GM21381 (cell line): ENCODE results near the gene MRPS22.
A peak's percentile ranks its signal among the peaks of the same experiment; 100 is the strongest.

Experiments used
- ATAC-seq: cut with Tn5 transposase; IDR thresholded peaks from one replicate; pipeline ENCODE4 v1.9.1; 2021; ENCODE audit warnings: mild to moderate bottlenecking, moderate library complexity; ENCODE audit not compliant: unreplicated experiment

MRPS22 gene

DNA sequence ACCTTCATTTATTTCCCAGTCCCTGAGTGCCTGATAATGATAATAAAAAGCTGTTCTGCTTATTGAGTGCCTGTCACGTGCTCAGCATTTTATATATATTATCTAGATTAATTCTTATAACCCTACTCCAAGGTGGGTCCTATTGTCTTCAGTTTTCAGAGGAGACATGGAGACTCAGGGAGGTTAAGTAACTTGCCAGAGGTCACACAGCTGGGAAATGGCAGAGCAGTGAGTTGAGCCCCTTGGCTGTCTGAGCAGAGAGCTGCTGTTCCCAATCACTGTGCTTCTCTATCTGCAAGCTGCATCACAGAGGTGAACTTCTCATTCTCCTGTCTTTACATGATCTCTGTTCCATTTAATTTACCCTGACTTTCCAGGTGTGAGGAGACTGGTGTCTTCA is 32.3 kb upstream of the MRPS22 start:
- no peak for ATAC-seq

DNA sequence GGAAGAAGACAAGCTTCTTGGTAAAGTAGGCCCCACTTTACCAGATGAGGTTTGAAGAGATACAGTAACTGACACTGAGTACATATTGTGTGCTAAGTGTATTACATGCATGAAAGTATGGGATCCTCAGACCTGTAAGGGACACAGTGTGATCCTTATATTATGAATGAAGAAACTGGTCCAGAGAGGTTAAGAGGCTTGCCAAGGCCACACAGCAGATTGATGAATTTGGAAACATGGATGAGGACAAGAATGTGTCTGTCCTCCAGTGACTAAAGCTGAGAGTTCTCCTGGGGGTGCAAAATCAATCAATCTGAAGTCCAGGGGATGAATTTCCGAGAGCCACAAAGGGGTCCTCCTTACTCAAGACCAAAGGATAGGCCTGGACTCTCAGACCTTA is 31.4 kb upstream of the MRPS22 start:
- no peak for ATAC-seq

DNA sequence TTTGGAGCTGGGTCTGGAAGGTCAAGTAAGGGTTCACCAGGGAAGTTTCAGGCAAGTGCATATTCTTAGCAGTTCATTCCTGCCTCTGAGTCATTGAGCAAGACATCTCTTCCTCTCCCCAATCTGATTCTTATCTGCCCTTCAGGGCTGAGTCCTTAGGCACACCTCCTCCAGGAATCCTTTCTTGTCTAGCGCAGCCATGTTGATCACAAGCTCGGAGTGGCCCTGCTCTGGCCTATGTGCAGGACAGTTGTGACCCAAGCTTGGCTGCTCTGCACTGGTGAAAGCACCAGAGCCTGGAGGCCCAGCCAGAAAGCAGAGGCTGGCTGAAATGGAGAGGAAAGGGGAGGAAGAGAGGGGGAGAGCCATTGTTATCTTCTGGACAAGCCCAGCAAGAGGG is 30.9 kb upstream of the MRPS22 start:
- no peak for ATAC-seq

GRCh38 chr3:139313921-139314320 is 29.9 kb upstream of the MRPS22 start:
- ATAC-seq, result no peak

DNA sequence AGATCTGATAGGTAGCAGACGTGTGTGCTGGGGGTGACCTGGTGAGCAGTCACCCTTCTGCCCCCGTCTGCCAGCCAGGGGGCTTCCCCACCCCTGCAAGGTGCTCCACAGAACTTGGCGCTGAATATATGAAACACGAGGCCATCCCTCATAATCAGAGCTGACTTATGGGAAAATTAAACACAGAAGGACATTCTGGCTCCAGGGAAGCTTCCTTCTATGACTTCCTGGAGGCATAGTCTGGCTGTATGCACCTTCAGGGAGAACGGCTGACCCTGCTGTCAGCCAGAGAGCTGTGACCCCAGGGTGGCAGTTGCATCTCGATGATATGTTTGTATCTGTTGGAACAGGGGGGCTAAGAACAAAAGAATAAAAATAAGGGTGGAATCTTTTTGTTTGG is 26.6 kb upstream of the MRPS22 start:
- no peak for ATAC-seq

- ATAC-seq, result no peak
Measured at GRCh38 chr3:139317660-139318430, 26.0 kb upstream of the MRPS22 start.

GRCh38 chr3:139318431-139318816 is 25.4 kb upstream of the MRPS22 start:
- ATAC-seq, result no peak

GRCh38 chr3:139318826-139319225 is 25.0 kb upstream of the MRPS22 start:
- no peak for ATAC-seq

DNA sequence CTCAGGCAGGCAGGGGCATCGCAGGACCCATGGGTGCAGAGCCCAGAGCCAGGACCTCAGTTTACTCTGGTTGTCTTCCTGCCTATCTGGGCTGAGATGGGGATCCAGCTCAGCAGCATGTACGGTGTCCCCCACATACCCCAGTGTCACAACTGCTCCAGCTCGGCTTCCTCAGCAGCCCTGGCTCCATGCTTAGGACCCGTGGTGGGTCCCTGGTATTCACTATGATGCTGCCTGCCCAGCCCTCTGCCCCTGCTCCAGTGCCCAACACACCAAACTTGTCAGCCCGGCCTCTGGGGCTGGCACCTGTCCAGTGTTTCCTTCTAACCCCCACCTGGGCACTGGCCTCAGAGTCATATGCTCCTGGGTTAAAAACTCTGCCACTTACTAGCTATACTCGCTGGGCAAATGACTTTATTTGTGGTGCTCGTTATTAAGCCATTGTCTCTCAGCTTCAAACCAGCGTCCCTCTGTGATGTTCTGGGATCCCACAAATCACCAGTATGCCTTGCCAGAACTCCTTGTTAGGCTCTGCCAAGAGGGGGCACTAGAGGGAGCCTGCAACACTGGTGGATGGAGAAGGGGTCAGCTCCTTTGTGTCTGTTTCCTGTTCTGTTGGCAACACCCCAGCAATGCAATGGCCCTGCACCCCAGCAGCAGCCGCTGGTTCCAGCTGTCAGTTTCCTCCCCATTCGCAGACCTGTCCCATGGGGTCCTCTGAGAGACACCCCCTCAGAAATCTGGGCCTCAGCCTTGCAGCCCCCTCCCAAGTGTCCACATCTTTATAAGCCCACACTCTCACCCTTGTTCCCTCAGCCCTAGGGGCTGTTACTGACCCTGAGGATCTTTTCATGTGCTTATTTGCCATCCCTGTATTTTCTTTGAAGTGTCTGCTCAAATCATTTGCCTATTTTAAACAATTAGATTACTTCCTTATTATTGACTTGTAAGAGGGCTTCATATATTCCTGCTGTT is 24.1 kb upstream of the MRPS22 start:
- ATAC-seq, result no peak

- ATAC-seq, result no peak
Measured at GRCh38 chr3:139320551-139321309, 23.1 kb upstream of the MRPS22 start.

- ATAC-seq, result no peak
Measured at GRCh38 chr3:139322346-139322745, 21.5 kb upstream of the MRPS22 start.

GRCh38 chr3:139323146-139323545 is 20.7 kb upstream of the MRPS22 start:
- ATAC-seq, result no peak

GRCh38 chr3:139324456-139324855 is 19.4 kb upstream of the MRPS22 start:
- no peak for ATAC-seq

GRCh38 chr3:139325551-139325950 is 18.3 kb upstream of the MRPS22 start:
- ATAC-seq, result no peak

- no peak for ATAC-seq
Measured at GRCh38 chr3:139326131-139326530, 17.7 kb upstream of the MRPS22 start.

DNA sequence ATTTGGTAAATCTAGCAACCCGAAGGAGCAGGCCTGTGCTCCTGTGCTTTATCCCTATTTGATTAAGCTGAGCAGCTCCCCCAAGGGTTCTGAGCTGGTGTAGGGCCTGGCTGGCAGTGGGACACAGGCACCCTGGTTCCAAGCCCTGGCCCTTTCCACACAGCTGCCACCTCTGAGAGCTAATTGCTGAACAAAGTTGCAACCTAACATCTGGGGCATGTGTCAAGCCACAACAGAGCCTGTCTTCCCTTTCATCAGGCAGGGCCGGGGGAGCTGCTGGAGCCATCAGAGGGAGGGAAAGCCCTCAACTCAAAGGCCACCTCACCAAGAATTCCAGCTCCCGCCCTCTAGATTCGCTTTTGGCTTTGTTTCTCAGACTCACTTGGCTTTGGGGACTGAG is 17.1 kb upstream of the MRPS22 start:
- no peak for ATAC-seq

- ATAC-seq, result no peak
Measured at GRCh38 chr3:139327231-139327630, 16.6 kb upstream of the MRPS22 start.

- no peak for ATAC-seq
Measured at GRCh38 chr3:139327861-139328260, 16.0 kb upstream of the MRPS22 start.

DNA sequence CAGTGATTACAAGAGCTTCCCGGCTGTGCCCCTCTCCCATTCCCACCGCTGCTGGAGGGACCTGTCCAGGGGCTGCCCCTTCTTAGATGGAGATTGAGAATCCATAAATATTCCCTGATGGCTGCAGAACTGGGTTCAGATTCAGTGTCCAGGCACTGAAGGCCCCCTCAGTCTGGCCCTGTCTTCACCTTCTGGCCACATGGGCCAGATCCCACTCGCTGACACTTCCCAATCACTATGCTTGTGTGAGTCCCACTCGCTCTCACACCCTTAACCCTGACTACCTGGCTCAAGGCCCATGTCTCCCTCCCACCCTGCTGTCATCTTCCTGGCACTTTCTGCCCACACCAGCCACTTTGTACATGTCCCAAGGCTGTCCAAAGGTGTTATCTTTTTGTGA is 15.5 kb upstream of the MRPS22 start:
- ATAC-seq, result no peak

DNA sequence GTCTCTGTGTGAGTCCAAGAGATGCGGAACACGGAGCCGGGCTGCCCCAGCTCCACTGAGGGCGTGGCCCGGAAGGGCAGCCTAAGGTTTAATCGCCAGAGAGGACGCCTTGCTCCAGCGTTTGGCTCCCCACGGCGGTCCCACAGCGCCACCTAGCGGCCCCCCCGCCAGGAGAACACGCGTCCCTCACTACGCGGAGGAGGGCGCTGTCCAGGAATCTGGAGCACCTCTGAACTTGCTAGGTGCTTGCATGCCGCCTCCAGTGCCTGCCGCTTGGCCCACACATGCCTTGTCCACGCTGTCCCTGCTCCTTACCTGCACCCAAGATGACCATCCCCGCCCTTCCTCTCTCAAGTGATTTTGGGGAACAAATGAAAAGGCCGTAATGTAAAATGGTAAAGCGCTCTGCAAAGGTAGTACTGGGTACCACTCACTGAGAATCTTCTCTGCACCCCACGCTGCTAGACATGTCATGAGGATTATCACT is 14.4 kb upstream of the MRPS22 start:
- peak; percentile 98 for ATAC-seq

GRCh38 chr3:139332092-139332491 is 11.7 kb upstream of the MRPS22 start:
- ATAC-seq, result no peak
